Measurements from ENCODE around the gene TGFB1I1.

TGFB1I1 gene

GRCh38 chr16:31471241-31471874 lies 594 bp upstream of the TGFB1I1 start:
- Histone ChIP-seq H3K36me3 (ENCODE audit: insufficient read depth, low read length) (no peaks in the 10 kb centered on the region), H3K9ac (ENCODE audit: low read depth, low read length) (peak overlapping the region; percentile 54; the same call in 1 of the 2 replicates), H3K9me3 (ENCODE audit: control insufficient read depth, insufficient read depth, low read length) (no peaks in the 10 kb centered on the region; the same call in 1 of the 2 replicates), H3K4me1 (ENCODE audit: insufficient read depth, low read length) (peaks cover 6% of the 10 kb centered on the region; the same call in 1 of the 2 replicates)

- Histone ChIP-seq H3K9me3 (ENCODE audit: control insufficient read depth, insufficient read depth, low read length) (no peaks in the 10 kb centered on the region; the same call in 1 of the 2 replicates), H3K36me3 (ENCODE audit: insufficient read depth, low read length) (no peaks in the 10 kb centered on the region), H3K9ac (ENCODE audit: low read depth, low read length) (peak overlapping the region; percentile 75), H3K4me1 (ENCODE audit: insufficient read depth, low read length) (peaks cover 6% of the 10 kb centered on the region; the same call in 1 of the 2 replicates)
These were observed 804 bp downstream of the TGFB1I1 start for GRCh38 chr16:31472709-31473203.

- no peaks in the 10 kb centered on the region for H3K36me3 ChIP-seq (ENCODE audit: insufficient read depth, low read length)
- no peak overlapping the region for H3K9ac ChIP-seq (ENCODE audit: low read depth, low read length)
- peaks cover 6% of the 10 kb centered on the region; the same call in 1 of the 2 replicates for H3K4me1 ChIP-seq (ENCODE audit: insufficient read depth, low read length)
- H3K9me3 ChIP-seq (ENCODE audit: control insufficient read depth, insufficient read depth, low read length): no peaks in the 10 kb centered on the region; the same call in 1 of the 2 replicates
These were observed 1.5 kb downstream of the TGFB1I1 start for GRCh38 chr16:31473264-31473984.

- peaks cover 6% of the 10 kb centered on the region; the same call in 1 of the 2 replicates for H3K4me1 ChIP-seq (ENCODE audit: insufficient read depth, low read length)
- no peak overlapping the region for H3K9ac ChIP-seq (ENCODE audit: low read depth, low read length)
- H3K9me3 ChIP-seq (ENCODE audit: control insufficient read depth, insufficient read depth, low read length): no peaks in the 10 kb centered on the region; the same call in 1 of the 2 replicates
- H3K36me3 ChIP-seq (ENCODE audit: insufficient read depth, low read length): no peaks in the 10 kb centered on the region
These were observed 2.3 kb downstream of the TGFB1I1 start for GRCh38 chr16:31474173-31474714.

GRCh38 chr16:31474773-31475738 lies 3.1 kb downstream of the TGFB1I1 start:
- Histone ChIP-seq H3K9me3 (ENCODE audit: control insufficient read depth, insufficient read depth, low read length) (no peaks in the 10 kb centered on the region; the same call in 1 of the 2 replicates), H3K36me3 (ENCODE audit: insufficient read depth, low read length) (no peaks in the 10 kb centered on the region), H3K9ac (ENCODE audit: low read depth, low read length) (no peak overlapping the region), H3K4me1 (ENCODE audit: insufficient read depth, low read length) (peaks cover 6% of the 10 kb centered on the region; the same call in 1 of the 2 replicates)

- H3K9ac ChIP-seq (ENCODE audit: low read depth, low read length): peak overlapping the region; percentile 84; the same call in 1 of the 2 replicates
- no peaks in the 10 kb centered on the region for H3K36me3 ChIP-seq (ENCODE audit: insufficient read depth, low read length)
- peaks cover 6% of the 10 kb centered on the region; the same call in 1 of the 2 replicates for H3K4me1 ChIP-seq (ENCODE audit: insufficient read depth, low read length)
- H3K9me3 ChIP-seq (ENCODE audit: control insufficient read depth, insufficient read depth, low read length): no peaks in the 10 kb centered on the region; the same call in 1 of the 2 replicates
These were observed 4.0 kb downstream of the TGFB1I1 start for GRCh38 chr16:31475946-31476302.

- Histone ChIP-seq H3K4me1 (ENCODE audit: insufficient read depth, low read length) (no peaks in the 10 kb centered on the region; the same call in 1 of the 2 replicates), H3K36me3 (ENCODE audit: insufficient read depth, low read length) (no peaks in the 10 kb centered on the region), H3K9me3 (ENCODE audit: control insufficient read depth, insufficient read depth, low read length) (no peaks in the 10 kb centered on the region; the same call in 1 of the 2 replicates), H3K9ac (ENCODE audit: low read depth, low read length) (peak overlapping the region; percentile 84; the same call in 1 of the 2 replicates)
These were observed 4.6 kb downstream of the TGFB1I1 start for GRCh38 chr16:31476303-31477219.

GRCh38 chr16:31477220-31478216 lies 5.6 kb downstream of the TGFB1I1 start:
- no peaks in the 10 kb centered on the region; the same call in 1 of the 2 replicates for H3K9me3 ChIP-seq (ENCODE audit: control insufficient read depth, insufficient read depth, low read length)
- H3K4me1 ChIP-seq (ENCODE audit: insufficient read depth, low read length): no peaks in the 10 kb centered on the region
- H3K36me3 ChIP-seq (ENCODE audit: insufficient read depth, low read length): no peaks in the 10 kb centered on the region
- peak overlapping the region; percentile 72; the same call in 1 of the 2 replicates for H3K9ac ChIP-seq (ENCODE audit: low read depth, low read length)

GRCh38 chr16:31478956-31479355 lies 7.0 kb downstream of the TGFB1I1 start:
- H3K9ac ChIP-seq (ENCODE audit: low read depth, low read length): no peak overlapping the region
- H3K9me3 ChIP-seq (ENCODE audit: control insufficient read depth, insufficient read depth, low read length): no peaks in the 10 kb centered on the region
- H3K36me3 ChIP-seq (ENCODE audit: insufficient read depth, low read length): no peaks in the 10 kb centered on the region
- no peaks in the 10 kb centered on the region for H3K4me1 ChIP-seq (ENCODE audit: insufficient read depth, low read length)

- Histone ChIP-seq H3K4me1 (ENCODE audit: insufficient read depth, low read length) (peaks cover 5% of the 10 kb centered on the region; the same call in 1 of the 2 replicates), H3K36me3 (ENCODE audit: insufficient read depth, low read length) (no peaks in the 10 kb centered on the region), H3K9me3 (ENCODE audit: control insufficient read depth, insufficient read depth, low read length) (no peaks in the 10 kb centered on the region), H3K9ac (ENCODE audit: low read depth, low read length) (no peak overlapping the region)
These were observed 7.8 kb downstream of the TGFB1I1 start for GRCh38 chr16:31479751-31480150.

- Histone ChIP-seq H3K36me3 (ENCODE audit: insufficient read depth, low read length) (no peaks in the 10 kb centered on the region), H3K9me3 (ENCODE audit: control insufficient read depth, insufficient read depth, low read length) (no peaks in the 10 kb centered on the region), H3K9ac (ENCODE audit: low read depth, low read length) (no peak overlapping the region), H3K4me1 (ENCODE audit: insufficient read depth, low read length) (peaks cover 8% of the 10 kb centered on the region; the same call in 1 of the 2 replicates)
These were observed 9.0 kb downstream of the TGFB1I1 start for GRCh38 chr16:31480851-31481536.
